CD4-positive, alpha-beta T cell treated with Interleukin-6 at 100 ng/mL for 8 hours (primary cell): ENCODE results near the gene CTTNBP2NL.
"Not testable (repeated sequence)": the region's sequence is repeated elsewhere in the genome, so short reads cannot be mapped to it uniquely, and the experiment has no call there.

Source experiments
- DNase-seq: peaks from one replicate; pipeline ENCODE4 v3.0.0-alpha.2; 2020; ENCODE audit warnings: mixed read lengths, low spot score

The CTTNBP2NL gene

DNA sequence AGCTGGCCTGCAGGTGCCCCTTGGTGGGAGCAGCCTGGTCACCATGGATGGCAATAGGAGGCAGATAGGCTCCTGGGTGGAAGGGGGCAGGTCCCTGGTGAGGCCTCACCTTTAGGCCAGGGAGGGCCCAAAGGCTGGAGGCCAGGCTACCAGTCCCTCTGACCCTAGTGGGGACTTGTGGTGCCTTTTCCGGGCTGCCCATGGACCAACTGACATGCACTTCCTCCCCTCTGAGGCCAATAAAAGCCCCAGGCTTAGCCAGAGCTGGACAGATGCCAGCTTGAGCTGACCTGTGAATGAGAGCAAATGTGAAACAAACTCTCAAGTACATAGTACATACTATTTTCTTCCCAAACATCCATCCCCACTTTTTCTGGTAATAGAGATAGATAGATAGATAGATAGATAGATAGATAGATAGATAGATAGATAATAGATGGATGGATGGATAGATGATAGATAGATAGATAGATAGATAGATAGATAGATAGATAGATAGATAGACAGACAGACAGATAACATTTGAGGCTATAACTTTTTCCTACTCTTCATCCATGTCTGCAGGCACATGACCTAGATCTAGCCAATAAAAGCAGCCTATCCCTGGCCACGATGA is 9.2 kb upstream of the CTTNBP2NL start:
- no peak for DNase-seq

DNA sequence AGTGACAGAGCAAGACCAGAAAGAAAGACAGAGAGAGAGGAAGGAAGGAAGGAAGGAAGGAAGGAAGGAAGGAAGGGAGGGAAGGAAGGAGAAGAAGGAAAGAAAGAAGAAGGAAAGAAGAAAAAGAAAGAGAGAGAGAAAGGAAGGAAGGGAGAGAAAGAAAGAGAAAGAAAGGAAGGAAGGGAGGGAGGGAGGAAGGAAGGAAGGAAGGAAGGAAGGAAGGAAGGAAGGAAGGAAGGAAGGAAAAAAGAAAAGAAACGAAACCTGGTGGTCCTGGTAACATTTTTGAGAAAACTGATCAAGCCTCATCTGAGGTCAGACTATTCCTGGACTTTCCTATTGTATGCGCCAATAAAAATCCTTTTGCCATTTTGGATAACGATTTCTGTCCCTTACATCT is 8.2 kb upstream of the CTTNBP2NL start:
- DNase-seq: no peak

DNA sequence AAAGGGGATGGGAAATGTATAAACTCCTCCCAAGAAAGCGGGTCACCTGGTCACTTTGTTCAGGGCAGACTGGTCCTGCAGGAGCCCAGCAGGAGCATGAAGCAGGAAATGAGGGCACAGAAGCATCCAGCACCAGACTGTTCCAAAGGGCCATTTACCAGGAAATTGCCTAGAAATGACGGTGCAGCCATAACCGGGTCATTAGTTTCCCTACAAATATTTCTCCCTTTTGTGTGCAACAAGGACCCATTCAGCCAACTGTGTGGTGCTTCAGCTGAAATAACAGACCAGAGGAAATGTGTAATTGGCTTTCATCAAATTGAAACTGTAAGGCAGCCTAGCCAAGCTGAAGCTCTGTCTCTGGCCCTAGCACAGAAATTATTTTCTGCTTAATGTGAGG is 7.6 kb upstream of the CTTNBP2NL start:
- no peak for DNase-seq

DNA sequence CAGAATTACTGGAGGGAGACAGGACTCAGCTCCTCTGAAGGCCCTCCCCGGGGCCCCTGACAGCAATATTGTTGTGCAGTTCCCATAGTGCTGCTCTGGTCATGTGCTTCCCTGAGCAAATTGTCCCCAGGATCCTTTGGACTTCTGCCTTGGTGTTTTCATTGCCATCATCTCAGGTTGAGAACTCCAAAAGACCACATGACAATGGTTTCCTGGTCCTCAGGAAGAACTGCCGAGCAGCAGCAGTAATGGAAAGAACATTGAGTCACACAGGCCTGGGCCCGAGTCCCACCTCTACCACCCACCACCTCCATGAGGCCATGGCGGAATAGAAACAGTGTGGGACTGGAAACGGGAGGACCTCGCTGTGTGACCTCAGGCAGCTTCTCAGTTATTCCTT is 6.3 kb upstream of the CTTNBP2NL start:
- DNase-seq: no peak

DNA sequence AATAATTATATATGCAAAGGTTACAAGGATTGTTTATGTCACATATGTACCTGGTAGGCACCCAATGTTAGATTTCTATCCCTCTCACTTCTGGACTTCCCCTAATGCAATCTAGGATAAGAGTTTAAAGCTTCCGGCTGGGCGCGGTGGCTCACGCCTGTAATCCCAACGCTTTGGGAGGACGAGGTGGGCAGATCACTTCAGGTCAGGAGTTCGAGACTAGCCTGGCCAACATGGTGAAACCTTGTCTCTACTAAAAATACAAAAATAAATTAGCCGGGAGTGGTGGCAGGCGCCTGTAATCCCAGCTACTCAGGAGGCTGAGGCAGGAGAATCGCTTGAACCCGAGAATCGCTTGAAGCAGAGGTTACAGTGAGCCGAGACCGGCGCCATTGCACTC is 5.7 kb upstream of the CTTNBP2NL start:
- DNase-seq: not testable (repeated sequence)

DNA sequence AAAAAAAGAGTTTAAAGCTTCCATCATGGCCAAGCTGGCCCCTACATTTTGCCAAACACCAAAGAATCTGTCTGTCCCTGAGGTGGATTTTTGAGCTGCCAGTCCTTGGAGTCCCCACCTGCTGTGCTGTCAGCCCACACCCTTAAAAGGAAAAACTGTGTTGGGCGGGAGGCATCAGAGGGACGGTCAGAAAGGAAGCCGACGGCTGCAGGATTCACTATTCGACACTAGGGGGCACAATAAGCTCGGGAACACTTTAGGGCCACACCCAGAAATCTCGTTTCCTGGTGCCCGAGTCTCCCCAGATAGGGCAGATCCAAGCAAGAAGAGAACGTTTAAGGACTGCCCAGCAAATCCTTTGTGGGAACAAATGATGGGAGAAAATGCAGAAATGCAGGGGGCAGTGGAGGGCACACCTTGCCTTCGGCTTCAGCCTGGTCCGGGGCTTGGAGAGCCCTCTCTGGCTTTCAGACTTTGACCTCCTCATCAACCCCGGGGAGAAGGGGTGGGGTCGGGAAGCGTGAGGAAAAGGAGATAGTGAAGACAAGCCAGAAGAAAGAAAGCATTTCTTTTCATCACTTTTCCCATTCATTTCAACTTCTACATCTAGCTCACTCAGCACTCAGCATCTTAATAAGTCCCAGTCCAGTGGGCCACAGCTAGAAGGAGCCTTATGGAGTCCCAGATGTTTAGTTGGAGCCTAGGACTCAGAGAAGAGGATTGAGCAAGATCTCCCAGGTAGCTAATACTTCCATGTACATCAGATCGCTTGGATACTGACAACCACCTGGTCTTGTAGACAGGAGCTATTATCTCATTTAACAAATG is 5.0 kb upstream of the CTTNBP2NL start:
- peak; percentile 84 for DNase-seq

DNA sequence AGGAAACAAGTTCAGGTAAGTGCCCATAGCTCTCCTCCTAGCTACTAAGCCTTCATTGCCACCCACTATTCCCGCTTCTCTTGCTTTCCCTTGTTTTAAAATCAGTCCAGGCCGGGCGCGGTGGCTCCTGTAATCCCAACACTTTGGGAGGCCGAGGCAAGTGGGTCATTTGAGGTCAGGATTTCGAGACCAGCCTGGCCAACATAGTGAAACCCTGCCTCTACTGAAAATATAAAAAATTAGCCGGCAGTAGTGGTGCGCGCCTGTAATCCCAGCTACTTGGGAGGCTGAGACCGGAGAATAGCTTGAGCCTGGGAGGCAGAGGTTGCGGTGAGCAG is 4.4 kb upstream of the CTTNBP2NL start:
- no peak for DNase-seq

DNA sequence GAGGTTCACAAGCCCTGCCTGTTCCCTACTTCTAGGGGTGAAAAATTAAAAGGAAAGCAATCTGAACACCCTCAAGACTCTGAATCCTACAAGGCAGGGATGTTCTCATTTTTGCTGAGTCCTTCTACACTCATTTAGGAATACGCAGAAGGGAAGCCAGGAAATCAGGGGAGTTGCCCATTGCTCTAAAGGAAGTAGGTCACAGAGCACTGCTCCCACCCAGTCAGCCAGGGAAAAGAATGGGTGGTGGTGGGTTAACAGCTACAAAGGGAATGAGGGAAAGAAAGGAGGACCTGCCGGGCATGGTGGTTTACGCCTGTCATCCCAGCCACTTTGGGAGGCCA is 2.4 kb upstream of the CTTNBP2NL start:
- DNase-seq: no peak

DNA sequence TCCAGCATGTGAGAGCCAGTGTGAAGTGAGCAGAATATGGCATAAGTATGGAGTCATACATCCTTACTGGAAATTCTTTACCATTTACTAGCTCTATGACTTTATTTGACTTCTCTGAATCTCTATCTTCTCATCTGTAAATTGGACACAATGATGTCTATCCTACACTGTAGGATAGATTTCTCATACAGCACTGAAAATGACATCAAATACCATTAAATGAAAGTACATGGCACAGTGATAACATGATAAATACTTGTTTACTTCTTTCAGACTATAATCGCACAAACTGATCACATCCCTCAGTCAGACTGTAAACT is 1.3 kb upstream of the CTTNBP2NL start:
- no peak for DNase-seq

DNA sequence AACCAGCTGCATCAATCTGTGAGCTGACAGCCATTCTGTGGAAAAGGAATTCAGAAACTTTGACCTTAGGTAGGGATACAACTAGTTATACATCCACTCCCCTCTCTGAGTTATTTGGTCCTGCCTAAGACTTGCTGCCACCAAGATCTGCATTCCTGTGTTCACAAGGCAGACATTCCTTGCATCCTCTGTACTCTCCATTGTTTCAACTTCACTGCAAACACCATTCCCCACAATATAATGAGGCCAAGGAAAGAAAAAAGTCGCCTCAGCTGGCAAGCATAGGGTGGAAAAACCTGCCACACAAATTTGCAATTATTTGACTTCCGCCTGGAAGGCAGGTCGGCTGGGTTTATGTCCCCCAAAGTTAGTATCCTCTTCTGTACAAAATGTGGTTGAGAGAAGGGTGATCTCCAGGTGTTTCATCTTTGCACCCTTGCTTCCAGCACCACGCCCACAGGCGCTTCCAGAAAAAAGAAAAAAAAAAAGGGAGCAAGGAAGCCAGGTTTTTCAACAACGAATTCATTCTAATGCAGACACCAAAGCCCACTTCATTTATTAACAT is 676 bp upstream of the CTTNBP2NL start:
- DNase-seq: no peak

DNA sequence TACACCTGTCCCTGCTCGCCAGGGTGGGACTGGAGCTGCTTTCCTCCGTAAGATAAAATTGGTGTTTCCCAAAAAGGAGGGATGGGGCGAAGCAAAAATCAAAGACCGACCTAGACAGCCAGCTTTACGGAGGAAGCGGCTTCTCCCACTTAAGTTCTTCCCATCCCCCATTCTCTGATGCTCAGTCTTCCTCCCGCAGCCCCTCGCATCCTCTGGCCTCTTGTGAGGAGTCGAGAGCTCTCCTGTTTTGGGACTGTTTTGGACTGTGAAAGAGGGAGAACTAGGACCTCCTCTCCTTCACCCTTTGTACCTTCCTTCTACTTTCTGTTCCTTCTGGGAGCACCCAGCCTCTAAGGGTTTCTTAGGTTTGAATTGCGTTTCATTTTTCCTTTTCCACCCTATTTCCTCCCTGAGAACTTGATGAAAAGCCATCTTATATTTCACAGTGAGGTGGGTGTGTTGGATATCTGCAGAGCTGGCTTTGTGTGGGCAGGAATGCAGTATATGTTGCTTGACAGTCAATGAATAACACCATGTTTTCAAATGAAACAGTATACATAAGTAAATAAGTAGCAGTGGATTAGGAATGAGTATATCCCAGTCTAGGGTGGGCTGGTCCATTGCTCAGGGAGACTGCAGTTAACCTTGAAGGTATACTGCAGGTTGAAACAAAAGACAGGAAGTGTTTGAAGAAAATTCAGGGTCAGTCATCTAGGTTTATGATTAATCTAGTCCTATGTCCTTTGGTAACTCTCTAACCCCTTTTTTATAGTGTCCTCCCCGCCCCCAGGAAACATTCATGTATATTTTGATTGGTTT is 848 bp downstream of the CTTNBP2NL start:
- DNase-seq: no peak

DNA sequence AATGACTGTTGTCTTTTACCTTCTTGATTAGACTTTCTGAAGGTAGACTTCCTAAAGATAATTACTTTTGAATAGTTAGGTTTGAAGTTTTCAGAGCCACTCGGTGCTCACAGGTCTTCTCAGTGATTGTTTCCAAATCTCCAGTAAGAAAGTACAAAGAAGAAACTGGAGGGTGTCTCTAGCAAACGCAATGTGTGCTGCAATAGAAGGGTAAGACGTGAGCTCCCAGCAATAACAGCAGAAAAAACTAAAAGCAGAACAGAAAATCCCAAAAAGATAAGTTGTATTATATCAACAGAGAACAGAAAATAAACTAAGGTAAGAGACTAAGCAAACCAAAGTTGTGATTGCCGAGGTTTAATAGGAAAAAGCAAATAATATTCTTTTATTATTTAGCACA is 1.8 kb downstream of the CTTNBP2NL start:
- DNase-seq: no peak

DNA sequence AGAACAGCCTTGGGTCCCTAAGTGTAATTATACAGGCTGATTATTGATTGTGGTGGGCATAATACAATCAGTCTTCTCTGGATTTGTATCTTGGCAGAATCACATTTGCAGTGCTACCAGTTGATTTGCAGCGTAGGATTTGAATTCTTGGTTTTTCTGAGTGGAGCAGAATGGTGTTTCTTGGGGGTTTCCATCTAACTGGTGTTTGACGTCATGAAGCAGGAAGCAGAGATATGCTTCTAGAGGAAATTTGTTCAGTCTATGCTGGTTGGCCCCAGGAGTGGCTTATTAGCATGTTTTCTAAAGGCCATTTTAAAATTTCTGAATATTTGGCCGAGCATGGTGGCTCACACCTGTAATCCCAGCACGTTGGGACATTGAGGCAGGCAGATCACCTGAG is 3.4 kb downstream of the CTTNBP2NL start:
- no peak for DNase-seq

DNA sequence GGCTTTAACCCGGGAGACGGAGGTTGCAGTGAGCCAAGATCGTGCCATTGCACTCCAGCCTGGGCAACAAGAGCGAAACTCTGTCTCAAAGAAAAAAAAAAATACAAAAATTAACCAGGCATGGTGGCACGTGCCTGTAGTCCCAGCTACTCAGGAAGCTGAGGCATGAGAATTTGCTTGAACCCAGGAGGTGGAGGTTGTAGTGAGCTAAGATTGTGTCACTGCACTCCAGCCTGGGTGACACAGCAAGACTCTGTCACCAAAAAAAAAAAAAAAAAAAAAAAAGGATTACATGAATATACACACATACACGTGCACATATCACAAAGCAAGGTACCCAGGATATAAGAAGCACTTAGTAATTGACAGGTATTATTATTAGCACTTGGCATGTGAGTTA is 4.7 kb downstream of the CTTNBP2NL start:
- not testable (repeated sequence) for DNase-seq

DNA sequence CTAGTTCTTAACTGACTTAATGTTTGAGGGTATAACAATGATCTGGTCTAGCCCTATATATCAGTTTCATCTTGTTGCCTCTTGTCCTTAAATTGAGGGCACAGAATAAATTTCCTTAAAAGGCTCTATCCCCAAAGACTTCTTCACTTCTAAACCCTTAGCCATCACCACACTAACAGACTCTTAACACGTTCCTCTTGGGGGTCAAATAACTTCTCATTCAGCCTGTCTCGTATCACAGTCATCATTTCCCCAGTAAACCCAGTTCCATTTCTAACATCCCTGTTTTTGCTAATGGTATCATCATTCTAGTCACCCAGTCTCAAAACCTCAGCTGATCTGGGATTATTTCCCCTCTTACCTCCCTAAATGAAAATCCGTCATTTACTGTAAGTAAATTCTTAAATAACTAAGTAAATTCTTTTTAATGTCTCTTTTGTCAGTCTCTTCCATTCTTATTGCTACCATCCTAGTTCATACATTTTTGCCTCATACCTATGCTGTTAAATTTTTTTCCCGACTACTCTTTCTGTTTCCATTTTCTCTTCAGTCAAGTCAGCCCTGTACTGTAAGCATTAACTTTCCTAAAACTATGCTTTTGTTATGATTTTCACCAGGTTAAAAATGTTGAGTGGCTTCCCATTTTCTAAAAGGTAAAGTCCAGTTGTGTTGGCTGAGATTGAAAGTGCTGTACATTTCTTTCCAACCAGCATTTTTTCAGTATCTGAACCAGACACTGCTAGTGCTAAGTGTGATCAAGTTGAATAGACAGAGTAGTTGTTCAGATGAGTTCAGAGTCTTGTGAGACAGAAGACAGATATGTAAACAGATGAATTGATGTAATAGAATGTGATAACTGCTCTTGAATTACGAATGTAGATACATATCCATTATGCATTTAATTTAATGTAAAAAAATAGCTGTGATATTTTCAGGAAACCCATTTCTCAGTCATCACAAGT is 6.9 kb downstream of the CTTNBP2NL start:
- no peak for DNase-seq

DNA sequence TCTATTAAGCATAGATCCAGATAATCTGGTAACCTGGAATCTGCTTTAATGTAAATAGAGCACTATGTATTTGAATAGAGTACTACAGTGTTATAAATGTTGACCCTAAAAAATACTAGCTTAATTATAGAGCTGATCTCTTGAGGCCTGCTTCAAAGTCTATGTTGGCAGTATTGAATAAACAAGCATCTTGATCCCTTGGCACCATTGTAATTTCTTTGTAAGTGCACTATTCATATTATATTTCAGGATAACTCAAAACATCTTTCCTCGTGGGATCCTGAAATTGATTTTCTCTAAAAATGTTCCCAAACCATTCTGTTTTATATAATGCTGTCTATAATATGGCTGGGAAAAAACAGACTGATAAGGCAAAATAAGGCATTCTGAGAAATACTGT is 10.8 kb downstream of the CTTNBP2NL start:
- no peak for DNase-seq

DNA sequence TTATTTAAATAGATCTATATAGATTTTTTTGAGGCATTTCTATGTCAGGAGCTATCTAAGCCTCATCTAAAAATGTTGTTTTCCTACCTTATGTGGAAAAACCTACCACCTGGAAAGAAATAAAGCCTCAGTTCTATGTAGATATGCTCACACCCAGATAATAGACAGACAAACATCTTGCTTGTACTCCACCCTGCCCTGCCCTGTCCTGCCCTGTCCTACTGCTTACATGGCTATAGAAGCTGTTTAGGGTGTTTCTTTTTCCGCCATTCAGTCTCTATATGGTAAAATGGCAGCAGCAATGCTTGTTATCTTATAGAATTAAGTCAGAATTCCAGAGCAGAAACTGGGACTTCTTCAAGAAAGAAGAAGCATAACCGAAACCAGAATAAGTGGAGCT is 13.4 kb downstream of the CTTNBP2NL start:
- DNase-seq: no peak

DNA sequence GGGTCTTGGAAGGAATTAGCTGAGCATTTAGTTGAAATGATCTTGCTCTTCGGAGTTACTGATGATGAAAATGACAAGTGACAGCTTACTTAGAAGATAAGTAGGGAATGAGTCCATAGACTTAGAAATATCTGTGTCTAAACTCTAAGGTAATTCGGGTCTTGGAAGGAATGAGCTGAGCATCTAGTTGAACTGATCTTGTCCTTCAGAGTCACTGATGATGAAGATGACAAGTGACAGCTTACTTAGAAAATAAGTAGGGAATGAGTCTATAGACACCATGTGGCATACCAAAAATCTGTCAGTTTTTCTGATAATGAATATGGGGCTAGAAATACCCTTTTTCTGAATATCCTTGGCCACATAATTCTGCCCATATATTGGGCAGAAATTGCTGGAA is 14.7 kb downstream of the CTTNBP2NL start:
- no peak for DNase-seq

DNA sequence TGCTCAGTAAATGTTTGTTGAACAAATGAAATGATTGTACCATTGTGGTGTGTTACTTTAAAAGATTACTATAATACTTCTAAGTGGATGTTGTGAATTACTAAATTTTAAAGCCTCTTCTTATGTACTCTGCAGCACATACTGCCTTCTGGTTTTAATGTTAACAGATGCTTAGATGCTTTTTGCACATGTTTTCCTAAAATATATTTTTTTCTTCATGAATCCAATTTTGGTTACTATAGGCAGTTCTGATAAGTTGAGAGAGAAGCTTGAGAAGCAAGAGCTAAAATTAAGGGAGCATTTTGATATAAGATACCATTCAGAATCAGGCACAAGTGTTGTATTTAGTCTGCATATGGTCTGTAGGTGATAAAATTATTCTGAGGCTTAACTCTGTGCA is 21.3 kb downstream of the CTTNBP2NL start:
- DNase-seq: no peak

DNA sequence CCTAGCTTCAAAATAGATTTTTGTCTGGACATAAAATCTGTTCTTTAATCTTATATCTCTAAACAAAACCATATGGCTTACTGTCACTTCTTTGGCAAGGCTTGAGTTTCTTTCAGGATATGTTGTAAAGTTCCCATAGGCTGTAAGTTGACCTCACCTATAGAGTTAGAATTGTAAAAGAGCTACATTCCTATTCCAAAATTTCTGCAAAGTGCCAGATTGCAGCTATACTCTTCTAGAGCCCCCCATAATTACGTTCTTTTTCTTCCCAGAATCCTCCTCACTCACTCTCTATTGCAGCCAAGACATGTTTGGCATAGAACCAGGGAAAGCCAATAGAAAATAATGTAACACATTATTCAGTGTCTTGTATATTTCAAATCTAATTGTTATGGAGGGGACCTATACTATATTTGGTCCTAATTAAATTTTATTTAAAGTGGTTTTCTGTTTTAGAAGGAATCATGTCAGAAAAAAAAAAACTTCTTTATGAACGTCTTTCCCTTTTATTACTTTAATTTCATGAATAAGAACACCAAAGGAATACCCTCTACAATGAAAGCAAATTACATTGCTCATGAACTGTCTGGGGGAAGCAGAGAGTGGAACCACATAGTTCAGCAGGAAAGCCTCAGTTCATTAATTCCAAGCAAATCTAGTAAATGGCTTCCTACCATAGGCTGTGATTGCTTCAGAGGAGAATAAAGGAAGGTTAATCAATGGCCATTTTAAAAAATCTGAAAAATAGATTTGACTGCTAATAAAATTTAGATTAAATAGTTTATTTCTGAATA is 22.3 kb downstream of the CTTNBP2NL start:
- no peak for DNase-seq

DNA sequence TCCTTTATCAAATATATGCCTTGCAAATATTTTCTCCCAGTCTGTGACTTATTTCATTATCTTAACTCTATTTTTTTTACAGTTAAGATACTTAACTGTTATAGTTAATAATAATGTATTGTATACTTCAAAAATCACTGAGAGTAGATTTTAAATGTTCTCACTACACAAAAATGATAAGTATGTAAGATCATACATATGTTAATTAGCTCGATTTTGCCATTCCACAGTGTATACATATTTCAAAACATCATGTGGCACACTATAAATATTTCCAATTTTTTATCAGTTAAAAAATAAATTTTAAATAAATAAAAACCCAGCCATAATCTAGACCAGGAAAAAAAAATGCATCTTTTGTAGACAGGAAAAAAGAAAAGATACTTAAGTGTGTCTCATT is 27.2 kb downstream of the CTTNBP2NL start:
- DNase-seq: no peak
